ENCODE results near the gene HINT2. TPM values are rescaled to one million over a fixed set of nuclear protein-coding genes. Genes with fewer than 3 reads are reported as not detected.
A peak's percentile ranks its signal among the peaks of the same experiment; 100 is the strongest.

HINT2 gene
- total RNA-seq, 1 donor from 2014 or later = 21.8 TPM

DNA sequence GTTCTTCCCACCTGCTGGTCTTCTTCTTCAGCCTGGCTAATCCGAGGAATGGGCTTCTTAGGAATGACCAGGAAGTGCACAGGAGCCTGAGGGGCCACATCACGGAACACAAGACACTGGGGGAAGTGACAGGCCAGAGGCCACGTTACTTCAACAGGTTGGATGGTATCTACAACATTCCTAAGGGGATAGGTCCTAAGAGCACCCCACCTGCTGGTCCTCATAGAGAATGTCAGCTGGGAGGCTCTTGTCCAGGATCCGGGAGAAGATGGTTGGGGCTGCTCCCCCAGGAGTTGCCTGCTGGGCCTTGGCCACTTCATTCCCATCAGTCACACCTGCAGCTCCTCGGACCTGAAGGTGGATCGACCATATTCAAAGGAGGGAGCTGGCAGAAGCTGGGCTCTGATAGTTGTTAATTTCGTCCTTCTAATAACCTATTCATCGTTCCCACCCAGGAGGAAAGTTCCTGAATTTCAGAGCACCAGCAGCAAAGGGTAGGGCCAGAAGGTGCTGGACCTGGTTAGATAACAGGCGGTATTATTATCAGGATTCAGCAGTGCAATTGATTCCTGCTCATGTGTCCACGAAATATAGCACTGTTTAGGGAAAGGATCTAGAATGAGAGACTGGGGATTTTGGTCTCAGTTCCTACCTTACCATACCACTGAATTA is 1.3 kb downstream of the HINT2 start:
- Histone ChIP-seq H2AFZ (replicated peaks) (no peak overlapping the region), H3K4me3 (peak overlapping the region; percentile 69), H3K36me3 (no peaks in the 10 kb centered on the region), H4K20me1 (ENCODE audit: low read depth) (no peaks in the 10 kb centered on the region), H3K27me3 (no peaks in the 10 kb centered on the region), H3K27ac (no peak overlapping the region), H3K4me2 (peak overlapping the region; percentile 76), H3K9me3 (ENCODE audit: low read depth) (no peaks in the 10 kb centered on the region), H3K4me1 (peaks cover 16% of the 10 kb centered on the region), H3K9ac (no peak overlapping the region), H3K79me2 (ENCODE audit: low read depth) (peaks cover 3% of the 10 kb centered on the region), H3F3A (ENCODE audit: low read depth) (peaks cover 32% of the 10 kb centered on the region)
- peak; percentile 46 for DNase-seq (ENCODE audit: low spot score)
- Mint-ChIP-seq H3K4me3 (peak overlapping the region; percentile 88), H3K27me3 (ENCODE audit: insufficient read depth, low read depth) (peaks cover 4% of the 10 kb centered on the region), H3K27ac (no peak overlapping the region), H3K36me3 (no peaks in the 10 kb centered on the region), H3K9me3 (no peaks in the 10 kb centered on the region), H3K4me1 (peaks cover 35% of the 10 kb centered on the region)
- TF ChIP-seq EZH2phosphoT487 (IDR thresholded peaks at IDR 0.05) (no peak), CTCF (IDR thresholded peaks at IDR 0.05) (peak; percentile 39), EZH2 (IDR thresholded peaks at IDR 0.05) (no peak)

GRCh38 chr9:35812025-35812602 is 2.7 kb downstream of the HINT2 start, which contains the start of gene SPAG8:
SPAG8 (minus strand) TSS chr9:35812262; CDS start chr9:35812147, 115 bp downstream.
- Histone ChIP-seq H3K9ac (no peak within 1 kb of the TSS), H3F3A (ENCODE audit: low read depth) (peaks cover 32% of the 10 kb centered on the region), H3K4me1 (peaks cover 16% of the 10 kb centered on the region), H3K9me3 (ENCODE audit: low read depth) (no peaks in the 10 kb centered on the region), H3K4me2 (peak within 1 kb of the TSS; percentile 65), H2AFZ (replicated peaks) (peak within 1 kb of the TSS; percentile 78), H4K20me1 (ENCODE audit: low read depth) (no peaks in the 10 kb centered on the region), H3K79me2 (ENCODE audit: low read depth) (peaks cover 3% of the 10 kb centered on the region), H3K27me3 (no peaks in the 10 kb centered on the region), H3K27ac (no peak within 1 kb of the TSS), H3K36me3 (no peaks in the 10 kb centered on the region), H3K4me3 (peak within 1 kb of the TSS; percentile 47)
- Mint-ChIP-seq H3K4me3 (peak within 1 kb of the TSS; percentile 88), H3K27ac (peak within 1 kb of the TSS; percentile 87), H3K27me3 (ENCODE audit: insufficient read depth, low read depth) (no peaks in the 10 kb centered on the region), H3K36me3 (no peaks in the 10 kb centered on the region), H3K4me1 (peaks cover 35% of the 10 kb centered on the region), H3K9me3 (no peaks in the 10 kb centered on the region)
- TF ChIP-seq EZH2 (IDR thresholded peaks at IDR 0.05) = no peak
- no peak for TF ChIP-seq CTCF (IDR thresholded peaks at IDR 0.05)
- TF ChIP-seq EZH2phosphoT487 (IDR thresholded peaks at IDR 0.05) = no peak
- peak; percentile 96 for DNase-seq (ENCODE audit: low spot score)

DNA sequence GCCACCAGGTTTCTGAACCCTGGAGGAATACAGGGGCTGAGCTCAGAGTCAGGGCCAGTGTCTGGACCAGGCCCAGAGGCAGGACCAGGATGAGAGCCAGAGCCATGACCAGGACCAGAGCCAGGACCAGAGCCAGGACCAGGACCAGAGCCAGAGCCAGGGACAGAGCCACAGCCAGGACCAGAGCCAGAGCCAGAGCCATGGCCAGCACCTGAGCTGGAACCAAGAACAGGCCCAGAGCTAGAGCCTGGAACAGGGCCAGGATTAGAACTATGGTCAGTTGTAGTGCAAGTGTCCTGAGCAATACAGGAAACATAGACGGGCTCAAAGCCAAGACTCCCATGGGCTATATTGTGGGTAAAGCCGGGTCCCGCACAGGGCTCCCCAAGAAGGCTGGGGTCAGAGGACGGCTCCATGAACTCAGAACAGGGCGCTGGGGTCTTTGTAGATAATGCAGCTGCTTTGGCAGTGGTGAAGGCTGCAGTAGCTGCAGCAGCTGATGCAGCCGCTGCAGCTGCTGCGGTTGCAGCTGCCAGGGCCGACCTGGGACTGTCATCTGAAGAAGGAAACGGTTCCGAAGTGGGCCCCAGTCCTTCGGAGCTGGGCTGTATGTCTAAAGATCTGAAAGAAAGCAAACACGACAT is 3.3 kb downstream of the HINT2 start:
- peak overlapping the region; percentile 88 for H3K4me3 Mint-ChIP-seq
- Histone ChIP-seq H3K36me3 (no peaks in the 10 kb centered on the region), H3K9me3 (ENCODE audit: low read depth) (no peaks in the 10 kb centered on the region), H3K27ac (no peak overlapping the region), H3K27me3 (no peaks in the 10 kb centered on the region), H3K79me2 (ENCODE audit: low read depth) (peaks cover 3% of the 10 kb centered on the region), H3F3A (ENCODE audit: low read depth) (peaks cover 29% of the 10 kb centered on the region), H2AFZ (replicated peaks) (peak overlapping the region; percentile 78), H3K4me2 (peak overlapping the region; percentile 65), H3K9ac (no peak overlapping the region), H3K4me3 (peak overlapping the region; percentile 47), H3K4me1 (peaks cover 16% of the 10 kb centered on the region), H4K20me1 (ENCODE audit: low read depth) (no peaks in the 10 kb centered on the region)
- peaks cover 4% of the 10 kb centered on the region for H3K36me3 Mint-ChIP-seq
- H3K27ac Mint-ChIP-seq = peak overlapping the region; percentile 87
- H3K27me3 Mint-ChIP-seq (ENCODE audit: insufficient read depth, low read depth) = peaks cover 3% of the 10 kb centered on the region
- DNase-seq (ENCODE audit: low spot score) = no peak
- no peaks in the 10 kb centered on the region for H3K9me3 Mint-ChIP-seq
- peaks cover 35% of the 10 kb centered on the region for H3K4me1 Mint-ChIP-seq
- TF ChIP-seq EZH2 (IDR thresholded peaks at IDR 0.05) (no peak), EZH2phosphoT487 (IDR thresholded peaks at IDR 0.05) (no peak), CTCF (IDR thresholded peaks at IDR 0.05) (no peak)
